ENCODE data around the gene IDH2.
A peak's percentile ranks its signal among the peaks of the same experiment; 100 is the strongest.
"Not testable (repeated sequence)": the region's sequence is repeated elsewhere in the genome, so short reads cannot be mapped to it uniquely, and the experiment has no call there.

The IDH2 gene

DNA sequence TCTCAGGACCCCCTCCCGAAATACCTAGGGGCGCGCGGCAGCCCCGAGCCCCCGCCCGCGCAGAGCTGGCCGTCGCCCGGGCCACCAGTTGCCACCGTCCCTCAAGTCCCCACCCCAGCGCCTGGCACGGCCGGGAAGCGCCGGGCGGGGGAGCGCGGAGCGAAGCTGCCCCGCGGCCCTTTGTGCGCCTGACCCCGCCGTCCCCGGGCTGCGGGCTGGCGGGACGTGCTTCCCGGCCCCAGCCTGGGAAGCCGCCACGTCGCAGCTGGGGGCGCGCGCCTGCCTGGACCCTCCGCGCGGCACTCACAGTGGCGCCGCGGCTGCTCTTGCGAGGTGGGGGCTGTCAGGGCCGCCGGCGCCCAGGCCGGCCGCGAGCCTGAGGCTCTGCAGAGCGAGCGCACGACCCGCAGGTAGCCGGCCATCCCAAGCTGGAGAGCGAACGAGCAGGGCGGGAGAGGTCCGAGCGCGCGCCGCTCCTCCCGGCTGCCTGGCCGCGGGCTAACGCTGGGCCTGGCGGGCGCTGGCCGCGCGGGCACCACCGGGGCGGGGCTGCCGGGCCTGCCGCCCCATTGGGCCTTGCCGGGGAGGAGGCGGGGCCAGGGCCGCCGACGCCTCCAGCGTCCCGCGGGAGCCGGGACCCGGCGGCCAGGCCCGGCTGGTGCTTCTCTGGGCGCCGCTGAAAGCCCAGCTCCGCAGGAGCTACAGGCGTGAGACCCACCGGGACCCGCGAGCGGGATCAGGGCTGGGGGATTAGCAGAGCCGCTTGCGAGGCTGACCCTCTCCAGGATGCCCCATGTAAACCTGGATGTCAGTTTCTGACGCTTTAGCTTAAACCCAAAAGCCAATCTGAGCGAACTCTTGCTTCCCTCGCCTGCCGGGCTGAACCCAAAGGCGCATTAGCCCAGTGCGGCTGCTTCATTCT is at the start of gene IDH2:
Gene IDH2 (minus strand): TSS at position 500 of the 922 bp plus-strand sequence. CDS start 78 bp downstream, at position 422.
- peak; percentile 64 for DNase-seq

DNA sequence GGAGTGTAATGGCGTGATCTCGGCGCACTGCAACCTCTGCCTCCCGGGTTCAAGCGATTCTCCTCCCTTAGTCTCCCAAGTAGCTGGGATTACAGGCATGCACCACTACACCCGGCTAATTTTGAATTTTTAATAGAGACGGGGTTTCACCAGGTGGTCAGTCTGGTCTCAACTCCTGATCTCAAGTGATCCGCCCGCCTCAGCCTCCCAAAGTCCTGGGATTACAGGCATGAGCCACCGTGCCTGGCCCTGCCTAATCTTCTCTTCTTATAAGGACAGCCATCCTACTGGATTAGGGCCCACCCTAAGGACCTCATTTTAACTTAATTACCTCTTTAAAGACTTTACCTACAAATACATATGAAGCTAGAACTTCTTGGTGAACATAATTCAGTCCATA is 48.3 kb upstream of the IDH2 start:
- not testable (repeated sequence) for DNase-seq

DNA sequence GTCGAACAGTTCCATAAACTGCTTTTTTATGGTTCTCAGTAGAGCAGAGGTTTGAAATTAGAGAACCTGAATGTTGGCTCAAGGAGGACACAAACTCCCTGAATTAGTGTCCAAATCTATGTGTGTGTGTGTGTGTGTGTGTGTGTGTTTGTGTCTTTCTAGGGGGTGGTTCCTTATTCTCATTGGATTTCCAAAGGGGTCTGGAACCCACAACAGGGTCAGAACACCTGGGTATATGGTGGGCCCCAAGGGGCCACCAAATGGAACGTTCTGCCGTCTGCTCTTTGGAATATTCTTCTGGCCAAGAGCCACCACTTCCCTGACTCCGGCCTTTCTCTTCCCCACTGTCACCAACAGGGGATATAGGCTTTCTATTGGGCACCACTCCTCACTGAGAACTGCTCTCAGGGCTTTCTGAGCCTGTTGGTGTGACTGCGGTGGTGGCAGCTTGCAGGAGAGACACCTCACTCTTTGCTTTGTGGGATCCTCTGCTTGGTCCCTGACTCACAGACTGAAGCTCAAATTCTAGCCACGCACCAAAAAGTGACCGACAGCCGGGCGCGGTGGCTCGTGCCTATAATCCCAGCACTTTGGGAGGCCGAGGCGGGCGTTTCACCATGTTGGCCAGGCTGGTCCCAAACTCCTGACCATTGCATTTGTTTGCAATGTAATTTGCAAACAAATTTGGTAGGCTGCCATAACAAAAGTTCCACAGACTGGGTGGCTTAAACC is 47.5 kb upstream of the IDH2 start:
- DNase-seq, result no peak

DNA sequence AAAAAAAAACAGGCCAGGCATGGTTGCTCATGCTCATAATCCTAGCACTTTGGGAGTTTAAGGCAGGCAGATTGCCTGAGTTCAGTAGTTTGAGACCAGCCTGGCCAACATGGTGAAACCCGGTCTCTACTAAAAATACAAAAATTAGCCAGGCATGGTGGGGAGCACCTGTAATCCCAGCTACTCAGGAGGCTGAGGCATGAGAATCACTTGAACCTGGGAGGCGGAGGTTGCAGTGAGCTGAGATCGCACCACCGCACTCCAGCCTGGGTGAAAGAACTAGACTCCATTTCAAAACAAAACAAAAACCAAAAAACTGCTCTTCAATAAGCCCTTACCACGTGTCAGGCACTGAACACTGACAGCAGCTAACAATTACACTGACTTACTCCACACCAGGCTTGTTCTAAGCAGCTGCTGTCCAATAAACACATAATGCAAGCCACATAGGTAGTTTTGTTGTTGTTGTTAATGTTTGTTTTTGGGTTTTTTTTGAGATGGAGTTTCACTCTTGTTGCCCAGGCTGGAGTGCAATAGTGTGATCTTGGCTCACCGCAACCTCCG is 44.0 kb upstream of the IDH2 start:
- not testable (repeated sequence) for DNase-seq

DNA sequence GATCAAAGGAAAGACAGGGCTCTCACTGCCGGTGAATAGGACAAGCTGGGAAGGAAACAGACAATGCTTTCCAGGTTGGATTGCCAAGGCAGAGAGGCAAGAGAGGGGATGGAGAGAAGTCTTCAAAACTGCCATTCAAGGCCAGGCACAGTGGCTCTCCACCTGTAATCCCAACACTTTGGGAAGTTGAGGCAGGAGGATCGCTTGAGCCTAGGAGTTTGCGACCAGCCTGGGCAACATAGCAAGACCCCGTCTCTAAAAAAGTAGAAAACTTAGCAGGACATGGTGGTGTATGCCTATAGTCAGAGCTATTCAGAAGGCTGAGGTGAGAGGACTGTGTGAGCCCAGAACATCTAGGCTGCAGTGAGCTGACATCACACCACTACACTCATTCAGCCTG is 43.5 kb upstream of the IDH2 start:
- no peak for DNase-seq

DNA sequence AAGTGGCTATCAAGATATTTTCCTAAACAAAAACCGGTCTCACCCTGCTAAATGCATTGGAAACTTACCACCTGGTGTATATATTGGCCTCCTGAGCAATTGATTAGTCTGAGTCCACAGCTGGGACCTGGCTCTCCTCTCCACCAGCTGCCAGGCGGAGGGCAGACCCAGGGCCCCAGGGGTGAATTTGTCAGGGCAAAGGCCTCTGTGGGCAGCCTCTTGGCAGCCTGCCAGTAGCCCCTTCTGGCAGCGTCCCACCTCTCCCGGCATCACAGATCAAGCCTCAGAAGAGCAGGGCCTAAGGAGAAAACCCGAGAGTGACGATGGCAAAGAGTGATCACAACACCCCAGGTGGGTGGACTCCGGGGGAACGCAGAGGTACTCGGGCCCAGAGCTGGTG is 43.0 kb upstream of the IDH2 start:
- DNase-seq, result no peak

DNA sequence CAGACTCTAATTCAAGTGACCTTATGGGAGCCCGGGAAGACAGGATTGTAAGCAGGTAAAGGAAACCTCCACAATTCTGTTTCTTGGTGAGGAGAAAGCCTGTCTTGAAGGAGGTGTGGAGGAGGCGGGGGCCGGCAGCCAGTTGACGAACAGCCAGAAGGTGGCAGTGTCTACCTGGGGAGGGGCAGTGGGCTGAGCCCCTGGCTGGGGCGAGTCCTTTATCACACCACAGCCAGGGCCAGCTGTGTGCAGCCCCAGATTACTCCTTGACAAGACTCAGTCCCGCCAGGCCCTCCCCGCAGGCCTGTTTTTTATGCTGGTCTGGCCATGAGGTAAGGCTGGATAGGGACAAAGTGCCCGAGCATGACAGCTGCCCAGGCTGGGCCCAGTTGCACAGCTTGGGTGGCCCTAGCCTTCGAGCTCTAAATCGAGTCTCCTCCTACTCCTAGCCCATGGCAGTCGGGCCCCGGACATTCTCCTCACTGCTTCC is 40.9 kb upstream of the IDH2 start:
- peak; percentile 68 for DNase-seq

DNA sequence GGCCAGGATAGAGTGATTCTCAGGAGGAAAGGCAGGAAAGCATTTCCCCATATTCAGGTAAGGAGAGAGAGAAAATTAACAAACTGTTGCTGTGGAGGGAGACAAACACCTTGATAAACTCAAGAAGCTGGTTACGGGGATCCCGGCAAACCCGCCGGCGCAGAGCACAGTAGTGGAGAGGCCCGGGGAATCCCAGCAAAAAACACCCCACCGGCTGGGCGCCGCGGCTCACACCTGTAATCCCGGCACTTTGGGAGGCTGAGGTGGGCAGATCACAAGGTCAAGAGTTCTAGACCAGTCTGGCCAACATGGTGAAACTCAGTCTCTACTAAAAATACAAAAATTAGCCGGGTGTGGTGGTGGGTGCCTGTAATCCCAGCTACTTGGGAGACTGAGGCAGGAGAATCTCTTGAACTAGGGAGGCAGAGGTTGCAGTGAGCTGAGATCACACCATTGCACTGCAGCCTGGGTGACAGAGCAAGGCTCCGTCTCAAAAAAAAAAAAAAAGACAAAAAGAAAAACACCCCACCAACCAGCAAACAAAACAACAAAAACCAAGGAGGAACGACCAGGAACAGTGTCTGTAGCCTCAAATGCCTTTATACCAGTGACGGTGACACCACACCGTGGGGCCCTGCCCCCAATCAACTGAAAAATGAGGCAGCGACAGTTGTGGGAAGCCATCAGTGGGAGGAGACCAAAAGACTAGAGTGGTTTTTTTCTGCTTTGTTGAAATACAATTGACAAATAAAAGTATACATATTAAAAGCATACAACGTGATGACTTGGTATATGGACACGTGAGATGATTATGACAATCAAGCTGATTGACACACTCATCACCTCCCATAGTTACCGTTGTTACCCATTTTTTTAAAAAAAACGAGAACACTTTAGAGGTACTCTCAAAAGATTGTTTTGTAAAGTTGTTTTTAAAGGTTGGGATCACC is 40.2 kb upstream of the IDH2 start:
- DNase-seq, result peak; percentile 65

DNA sequence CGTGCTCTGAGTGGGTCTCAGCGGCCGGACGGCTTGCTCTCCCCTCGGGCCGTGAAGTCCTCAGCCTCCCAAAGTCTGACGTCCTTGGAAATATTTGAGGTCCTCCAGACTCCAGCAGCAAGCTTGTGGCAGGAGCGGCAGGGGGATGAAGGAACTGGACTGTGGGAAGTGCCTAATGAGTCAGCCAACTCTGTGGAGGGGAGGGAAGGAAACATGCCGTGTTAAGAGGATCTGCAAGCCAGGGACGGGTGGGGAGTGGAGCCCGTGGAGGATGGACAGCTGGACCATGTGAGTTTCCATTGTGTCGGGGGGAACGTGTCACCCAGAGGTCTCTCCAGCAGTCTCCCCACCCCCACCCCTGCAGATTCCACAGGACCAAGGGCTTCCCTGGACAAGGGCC is 39.4 kb upstream of the IDH2 start:
- no peak for DNase-seq

DNA sequence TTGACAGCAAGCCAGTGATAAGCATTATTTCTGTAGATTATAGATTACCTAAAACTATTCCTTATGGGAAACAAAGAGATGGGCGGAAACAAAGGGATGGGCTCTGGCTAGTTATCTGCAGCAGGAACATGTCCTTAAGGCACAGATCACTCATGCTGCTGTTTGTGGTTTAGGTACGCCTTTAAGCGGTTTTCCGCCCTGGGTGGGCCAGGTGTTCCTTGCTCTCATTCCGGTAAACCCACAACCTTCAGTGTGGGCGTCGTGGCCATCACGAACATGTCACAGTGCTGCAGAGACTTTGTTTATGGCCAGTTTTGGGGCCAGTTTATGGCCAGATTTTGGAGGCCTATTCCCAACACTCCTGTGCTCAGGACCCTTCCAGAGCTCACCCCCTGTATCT is 37.3 kb upstream of the IDH2 start:
- peak; percentile 21 for DNase-seq

DNA sequence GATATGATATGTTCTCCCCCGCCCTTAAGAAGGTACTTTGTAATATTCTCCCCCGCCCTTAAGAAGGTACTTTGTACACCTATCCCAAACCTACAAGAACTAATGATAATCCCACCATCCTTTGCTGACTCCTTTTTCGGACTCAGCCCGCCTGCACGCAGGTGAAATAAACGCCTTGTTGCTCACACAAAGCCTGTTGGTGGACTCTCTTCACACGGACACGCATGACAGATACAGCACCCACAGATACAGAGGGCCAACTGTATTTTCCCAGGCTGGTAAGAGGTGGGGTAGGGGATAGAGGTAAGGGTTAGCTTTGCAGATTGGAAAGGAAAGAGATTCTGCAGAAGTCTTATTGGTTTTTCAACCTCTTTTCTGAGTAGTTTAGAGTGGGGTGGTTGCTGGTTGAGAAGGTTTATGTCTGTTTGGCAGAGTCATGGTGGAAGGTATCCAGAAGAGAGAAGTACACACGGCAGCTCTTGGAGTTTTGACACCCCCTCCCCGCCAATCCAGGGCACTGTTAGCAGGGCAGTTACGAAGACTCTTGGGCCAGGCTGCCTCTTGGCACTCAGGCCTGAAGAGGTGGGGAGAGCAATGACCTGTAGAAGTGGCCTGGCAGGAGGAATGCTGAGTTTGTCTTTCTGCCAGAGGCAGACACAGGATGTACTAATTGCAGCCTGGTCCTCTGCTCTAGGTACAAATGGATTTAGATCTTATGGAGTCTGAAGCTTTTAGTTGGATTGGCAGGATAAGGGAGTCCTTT is 36.0 kb upstream of the IDH2 start:
- no peak for DNase-seq

DNA sequence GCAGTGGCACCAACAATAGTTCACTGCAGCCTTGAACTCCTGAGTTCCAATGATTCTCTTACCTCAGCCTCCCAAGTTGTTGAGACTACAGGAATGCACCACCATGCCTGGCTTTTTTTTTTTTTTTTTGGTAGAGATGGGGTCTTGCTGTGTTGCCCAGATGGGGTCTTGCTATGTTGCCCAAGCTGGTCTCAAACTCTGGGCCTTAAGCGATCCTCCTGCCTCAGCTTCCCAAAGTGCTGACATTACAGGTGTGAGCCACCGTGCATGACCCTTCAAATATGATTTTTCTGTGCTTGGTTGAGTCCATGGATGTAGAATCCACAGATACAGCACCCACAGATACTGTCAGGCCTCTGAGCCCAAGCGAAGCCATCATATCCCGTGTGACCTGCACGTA is 30.2 kb upstream of the IDH2 start:
- no peak for DNase-seq

DNA sequence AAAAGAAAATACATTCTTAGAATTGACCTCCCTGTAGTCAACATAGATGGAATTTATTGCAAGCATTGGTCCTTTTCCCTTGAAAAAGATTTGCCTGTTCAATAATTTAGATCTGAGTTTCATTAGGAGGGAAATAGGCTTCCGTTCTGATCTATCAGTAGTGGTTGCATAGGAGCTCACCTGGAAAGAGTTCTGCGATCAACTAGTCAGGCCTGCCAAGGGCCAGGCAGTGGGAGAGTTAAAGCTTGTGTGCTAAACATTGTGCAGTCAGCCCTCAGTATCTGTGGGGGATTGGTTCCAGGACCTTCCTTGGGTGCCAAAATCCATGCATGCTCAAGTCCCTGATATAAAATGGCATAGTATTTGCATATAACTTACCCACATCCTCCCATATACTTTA is 29.6 kb upstream of the IDH2 start:
- DNase-seq, result no peak

DNA sequence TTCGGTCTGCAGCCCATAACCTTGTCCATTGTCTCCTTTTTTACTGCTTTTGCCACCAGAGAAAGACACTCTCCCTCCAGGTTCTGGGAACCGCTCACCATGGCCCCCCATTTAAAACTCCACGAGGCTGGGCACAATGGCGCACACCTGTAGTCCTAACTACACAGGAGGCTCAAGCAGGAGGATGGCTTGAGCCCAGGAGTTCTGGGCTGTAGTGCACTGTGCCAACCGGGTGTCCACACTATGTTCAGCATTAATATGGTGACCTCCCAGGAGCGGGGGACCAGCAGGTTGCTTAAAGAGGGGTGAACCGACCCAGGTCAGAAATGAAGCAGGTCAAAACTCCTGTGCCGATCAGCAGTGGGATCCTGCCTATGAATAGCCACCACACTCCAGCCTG is 28.0 kb upstream of the IDH2 start:
- DNase-seq, result no peak

DNA sequence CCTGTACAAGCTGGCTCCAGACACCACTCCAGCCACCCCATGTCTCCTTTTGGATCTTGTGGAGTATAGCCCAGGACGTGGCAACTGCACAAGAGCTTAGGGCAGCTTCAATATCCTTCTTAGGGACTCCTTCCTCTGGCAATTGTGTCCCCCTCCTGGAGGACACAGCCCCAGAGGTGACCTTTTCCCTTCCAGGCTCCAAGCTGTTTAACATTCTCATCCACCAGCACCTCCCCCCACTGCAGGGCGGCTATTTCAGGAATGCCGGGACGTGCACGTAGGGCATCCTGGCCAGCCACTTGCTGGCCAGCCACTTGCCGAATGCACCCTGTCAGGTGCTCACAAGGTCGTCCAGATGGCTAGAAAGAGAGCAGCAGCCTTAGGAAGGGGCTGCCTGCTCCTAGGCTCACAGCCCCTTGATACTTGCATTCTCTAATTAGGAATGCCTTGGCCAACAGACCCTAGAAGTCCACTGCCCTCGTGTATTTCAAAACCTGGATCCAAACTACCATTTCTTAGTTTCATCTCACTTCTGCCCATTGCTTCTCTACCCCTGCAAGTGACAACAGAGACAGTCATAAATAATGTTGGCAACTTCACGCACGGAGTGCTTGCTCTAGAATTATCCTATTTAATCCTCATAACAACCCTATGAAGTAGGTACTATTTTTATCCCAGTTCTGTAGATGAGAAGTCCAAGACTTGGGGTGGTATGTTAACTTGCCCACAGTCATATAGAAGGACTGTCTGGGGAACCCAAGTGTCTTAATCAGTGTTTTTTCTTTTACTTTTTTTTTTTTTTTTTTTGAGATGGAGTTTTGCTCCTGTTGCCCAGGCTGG is 24.5 kb upstream of the IDH2 start:
- no peak for DNase-seq

DNA sequence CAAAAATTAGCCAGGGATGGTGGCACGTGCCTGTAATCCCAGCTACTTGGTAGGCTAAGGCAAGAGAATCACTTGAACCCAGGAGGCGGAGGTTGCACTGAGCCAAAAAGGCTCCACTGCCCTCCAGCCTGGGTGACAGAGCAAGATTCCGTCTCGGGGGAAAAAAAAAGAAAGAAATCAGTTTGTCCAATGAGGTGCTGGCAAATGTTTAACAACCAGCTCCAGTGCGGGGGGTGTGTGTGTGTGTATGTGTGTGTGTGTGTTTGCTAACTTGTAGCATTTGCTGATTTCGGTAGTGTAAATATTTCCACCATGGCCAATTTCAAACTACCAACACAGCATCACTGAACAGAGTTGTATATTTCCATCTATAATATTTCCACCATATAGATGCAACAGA is 23.8 kb upstream of the IDH2 start:
- DNase-seq, result no peak

DNA sequence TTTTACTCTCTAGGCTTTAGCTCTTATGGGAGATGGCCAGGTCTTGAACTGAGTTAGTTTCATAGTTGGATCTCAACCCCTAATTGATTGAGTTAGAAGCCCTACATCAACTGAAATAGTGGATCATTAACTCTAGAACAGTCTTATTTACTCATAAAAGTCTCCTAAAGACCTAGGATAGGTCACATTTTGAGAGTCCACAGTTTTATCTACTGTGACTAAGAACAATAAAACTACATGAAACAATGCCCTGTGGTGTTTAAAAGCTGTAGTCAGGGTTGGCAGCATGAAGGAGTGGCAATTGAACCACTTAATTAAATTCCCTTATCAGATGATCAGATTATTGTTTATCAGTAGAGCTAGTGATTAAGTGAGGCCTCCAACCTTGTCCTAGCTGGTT is 22.2 kb upstream of the IDH2 start:
- DNase-seq, result no peak

DNA sequence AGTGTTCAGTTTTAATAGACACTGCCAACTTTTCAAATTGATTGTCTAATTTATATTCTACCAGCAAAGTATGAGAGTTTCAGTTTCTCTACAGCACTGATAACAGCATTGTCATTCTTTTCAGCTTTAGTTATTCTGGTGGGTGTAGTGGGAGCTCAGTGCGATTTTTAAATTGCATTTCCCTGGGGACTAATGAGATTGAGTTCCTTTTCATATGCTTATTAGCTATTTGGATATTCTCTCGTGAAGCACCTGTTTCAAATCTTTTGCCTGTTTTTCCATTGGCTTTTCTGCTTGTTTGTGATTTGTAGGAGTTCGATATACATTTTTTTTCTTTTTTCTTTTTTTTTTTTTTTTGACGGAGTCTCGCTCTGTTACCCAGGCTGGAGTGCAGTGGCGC is 18.8 kb upstream of the IDH2 start:
- DNase-seq, result no peak

DNA sequence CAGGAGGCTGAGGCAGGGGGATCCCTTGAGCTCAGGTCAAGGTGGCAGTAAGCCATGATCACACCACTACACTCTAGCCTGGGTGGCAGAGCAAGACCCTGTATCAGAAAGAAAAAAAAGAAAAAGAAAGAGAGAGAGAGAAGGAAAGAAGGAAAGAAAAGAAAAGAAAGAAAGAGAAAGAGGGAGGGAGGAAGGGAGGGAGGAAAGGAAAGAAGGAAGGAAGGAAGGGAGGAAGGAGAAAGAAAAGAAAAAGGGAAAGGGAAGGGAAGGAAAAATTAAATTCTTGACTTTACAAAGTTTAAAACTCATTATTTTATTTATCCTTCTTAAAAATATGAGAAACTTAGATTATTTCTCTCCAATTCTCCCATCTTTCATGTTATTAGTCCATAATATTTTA is 17.1 kb upstream of the IDH2 start:
- no peak for DNase-seq

DNA sequence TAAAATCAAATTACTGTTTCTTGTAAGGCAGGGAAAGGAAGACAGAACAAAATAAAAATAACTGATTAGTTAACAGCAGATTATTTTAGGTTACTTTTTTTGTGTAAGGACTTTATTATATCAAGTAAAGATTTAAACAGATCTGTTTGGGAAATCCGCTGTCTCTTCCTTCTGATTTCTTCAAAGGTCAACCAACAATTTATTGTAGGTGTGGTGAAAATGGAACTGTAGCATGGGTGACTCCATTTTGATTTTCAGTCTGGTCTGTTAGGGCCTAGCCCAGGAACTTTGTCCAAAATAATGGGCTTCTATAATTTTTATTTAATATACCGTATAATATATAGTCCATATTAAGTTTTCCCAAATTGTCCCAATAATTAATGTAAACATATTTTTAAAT is 13.5 kb upstream of the IDH2 start:
- DNase-seq, result no peak

DNA sequence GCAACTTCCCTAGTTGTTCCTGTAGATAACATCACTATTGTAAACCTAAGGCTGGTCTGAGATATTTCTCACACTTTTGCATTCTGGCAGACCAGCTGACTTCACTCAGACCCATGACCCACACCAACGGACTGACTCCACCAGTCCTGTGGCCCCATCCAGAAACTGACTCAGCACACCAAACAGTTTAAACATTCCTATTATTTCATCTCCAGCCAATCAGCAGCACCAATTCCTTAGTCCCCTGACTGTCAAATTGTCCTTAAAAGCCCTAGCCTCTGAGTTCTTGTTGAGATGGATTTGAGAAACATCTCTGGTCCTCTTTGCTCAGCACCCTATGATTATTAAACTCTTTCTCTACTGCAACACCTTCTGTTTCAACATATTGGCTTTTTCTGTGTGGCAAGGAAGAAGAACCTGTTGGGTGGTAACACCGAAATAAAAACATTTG is 12.2 kb upstream of the IDH2 start:
- no peak for DNase-seq
